Inflammatory macrophage treated with lipopolysaccharide for 4 hours (primary cell): ENCODE results near the gene FOCAD.

Experiments
- DNase-seq: peaks from one replicate; pipeline ENCODE4 v3.0.0-alpha.2; 2020

FOCAD gene

DNA sequence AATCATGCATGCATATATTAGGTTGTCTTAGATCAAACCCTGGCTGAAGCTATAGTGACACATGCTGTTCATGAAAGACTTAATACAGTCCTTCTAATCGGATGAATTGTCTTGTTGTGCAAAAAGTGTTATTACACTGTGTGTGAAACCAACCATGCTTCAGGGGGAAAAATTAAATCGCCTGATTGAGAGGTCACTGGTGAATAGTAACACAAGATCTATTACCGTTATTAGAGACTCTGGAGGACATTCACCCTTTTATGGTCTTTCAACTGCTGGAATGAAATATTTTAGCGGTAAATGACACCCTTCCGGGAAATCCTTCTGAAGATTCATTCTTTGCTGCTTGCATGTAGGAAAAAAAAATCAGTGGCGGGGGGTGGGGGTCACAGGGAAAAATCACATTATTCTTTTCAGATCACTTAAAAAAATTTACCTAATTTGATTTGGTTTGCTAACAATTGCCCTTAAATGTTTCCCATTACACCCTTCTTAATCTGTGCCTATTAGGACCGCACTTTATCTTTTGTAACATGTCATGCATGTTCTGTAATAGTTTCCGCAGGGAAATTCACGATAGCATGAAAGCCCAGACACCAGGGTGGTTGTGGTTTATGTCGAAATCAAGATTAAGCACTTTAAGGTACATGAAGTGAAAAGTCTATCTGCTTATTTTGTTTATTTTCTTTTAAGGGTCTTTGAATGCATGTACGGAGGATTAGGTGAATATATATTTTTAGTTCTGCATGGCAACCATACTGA is 120.6 kb downstream of the FOCAD start:
- DNase-seq: no peak

DNA sequence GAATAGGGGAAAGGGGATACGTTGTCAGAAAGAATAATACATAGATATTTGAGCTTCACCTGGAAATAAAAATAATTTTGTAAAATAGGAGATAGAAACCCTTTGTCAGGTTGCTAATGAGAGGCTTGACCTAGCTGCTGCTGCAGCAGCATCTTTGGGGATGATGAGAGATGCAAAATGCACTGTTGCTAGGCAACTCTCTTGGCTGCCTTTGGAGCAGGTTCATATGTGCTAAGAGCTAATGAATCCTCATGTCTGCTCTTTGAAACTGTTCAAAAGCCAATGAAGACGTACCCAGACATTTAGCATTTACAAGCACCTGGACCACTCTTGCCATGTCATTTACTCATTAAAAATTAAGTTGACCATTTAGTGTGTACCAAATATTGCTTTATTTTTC is 121.7 kb downstream of the FOCAD start:
- DNase-seq: no peak

DNA sequence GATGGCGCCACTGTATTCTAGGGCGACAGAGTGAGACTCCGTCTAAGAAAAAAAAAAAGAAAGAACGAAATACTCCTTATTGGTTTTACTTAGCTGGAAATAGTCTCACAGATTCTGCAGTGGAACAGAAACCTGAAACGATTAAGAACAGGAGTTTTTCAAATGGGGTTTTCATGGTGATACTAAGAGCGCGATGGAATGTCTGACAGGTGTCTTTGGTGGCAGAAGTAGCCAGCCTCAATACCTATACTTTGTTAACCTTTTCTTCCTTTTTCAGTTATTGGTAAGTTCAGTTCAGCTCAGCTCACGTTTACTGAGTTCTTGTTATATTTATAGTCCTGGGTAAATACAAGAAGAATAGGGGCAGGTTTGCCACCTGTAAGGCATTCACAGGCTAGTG is 123.9 kb downstream of the FOCAD start:
- no peak for DNase-seq

DNA sequence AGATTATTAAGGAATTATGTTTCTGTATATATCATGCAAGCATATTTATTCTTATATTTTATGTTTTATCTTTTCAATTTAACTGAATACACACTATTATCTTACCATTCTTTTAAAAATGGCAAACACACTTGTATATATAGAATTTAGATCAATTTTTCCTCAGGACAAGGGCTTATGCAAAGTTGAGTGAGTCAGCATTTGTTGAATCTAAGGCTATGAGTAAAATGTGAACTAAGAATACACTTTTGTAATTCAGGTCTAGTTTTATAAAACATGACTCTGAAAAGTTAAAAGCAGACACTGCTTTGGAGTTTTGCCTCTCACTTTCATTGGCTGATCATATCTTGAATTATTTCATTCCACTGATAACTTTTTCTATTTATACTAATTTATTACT is 127.8 kb downstream of the FOCAD start:
- DNase-seq: peak; percentile 1

DNA sequence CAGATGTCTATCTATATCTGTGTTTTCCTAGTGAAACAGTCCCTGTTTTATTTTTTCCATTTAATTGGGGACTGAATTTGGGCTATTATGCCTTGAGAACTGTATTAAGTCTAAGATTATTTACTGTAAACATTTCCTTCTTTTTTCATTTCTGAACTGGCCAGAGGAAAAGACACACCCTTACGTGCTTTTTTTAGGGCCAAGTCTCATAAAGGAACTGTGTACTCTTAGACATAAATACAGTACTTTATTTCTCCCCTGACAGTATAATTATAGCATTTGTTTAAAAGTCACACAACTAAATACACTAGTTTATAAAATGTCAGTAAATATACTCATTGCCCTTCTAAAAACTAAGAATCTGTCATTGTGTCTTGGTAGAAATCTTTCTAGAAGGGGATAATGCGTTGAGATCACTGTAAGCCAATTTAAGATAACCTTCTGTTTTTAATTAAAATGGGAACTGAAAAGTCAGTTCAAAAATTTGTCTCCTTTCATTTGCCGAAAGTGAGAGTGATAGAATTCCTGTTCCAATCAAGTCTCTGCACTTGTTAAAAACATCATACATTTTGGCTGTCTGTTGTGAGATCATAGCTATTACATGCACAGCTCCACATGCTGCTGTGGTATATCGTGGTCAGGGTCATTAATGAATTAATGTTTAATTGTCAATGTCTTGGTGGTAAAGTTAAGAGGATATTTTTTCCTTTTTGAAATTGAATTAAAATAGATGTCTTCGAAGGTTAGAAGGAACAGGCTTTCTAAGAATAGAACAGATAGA is 132.1 kb downstream of the FOCAD start:
- DNase-seq: no peak

DNA sequence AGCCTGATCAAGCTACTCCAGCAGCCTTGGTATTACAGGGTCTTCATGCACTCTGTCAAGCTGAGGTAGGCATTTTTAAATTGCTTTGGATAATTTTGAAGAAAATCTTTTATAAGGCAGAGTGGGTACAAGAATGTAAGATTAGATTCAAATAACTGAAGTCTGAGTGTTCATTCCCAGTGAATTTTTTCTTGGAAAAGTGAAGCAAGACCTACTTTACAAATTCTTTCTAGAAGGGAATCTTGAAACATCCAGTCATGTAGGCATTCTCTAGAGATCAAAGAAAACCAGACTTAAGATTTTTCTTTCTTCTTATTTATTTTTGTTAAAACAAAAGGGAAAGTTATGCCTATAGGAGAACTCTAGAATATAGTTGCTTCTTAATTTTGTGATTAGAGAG is 139.0 kb downstream of the FOCAD start:
- DNase-seq: no peak

DNA sequence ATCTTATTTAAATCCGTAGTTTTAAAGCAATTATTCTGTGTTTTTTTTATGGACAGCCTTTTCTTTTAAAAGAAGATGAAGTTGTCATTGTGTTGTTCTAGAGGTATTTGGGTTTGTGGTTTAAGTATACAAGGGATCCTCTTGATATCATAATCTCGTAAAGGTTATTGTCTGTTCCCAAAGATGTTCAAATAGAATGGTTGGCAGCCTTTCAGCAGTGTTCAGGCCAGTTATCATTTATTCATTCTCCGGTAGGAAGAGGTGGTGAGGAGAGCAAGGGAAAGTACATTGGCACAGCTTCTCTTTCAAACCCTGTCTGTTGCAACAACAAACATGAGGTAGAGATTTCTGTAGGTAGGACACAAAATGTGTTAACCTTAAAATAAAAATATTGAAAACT is 147.0 kb downstream of the FOCAD start:
- DNase-seq: no peak

DNA sequence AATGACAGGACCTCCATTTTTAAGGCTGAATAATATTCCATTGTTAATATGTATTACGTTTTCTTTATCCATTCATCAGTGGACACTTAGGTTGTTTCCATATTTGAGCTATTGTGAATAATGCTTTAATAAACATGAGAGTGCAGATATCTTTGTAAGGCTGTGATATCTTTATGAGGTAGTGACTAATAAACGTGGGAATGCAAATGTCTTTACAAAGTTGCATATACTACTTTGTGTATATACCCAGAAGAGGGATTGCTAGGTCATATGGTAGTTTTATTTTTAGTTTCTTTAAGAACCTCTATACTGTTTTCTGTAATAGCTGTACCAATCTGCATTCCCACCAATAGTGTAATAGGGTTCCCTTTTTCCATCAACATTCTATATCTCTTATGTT is 148.7 kb downstream of the FOCAD start:
- no peak for DNase-seq

DNA sequence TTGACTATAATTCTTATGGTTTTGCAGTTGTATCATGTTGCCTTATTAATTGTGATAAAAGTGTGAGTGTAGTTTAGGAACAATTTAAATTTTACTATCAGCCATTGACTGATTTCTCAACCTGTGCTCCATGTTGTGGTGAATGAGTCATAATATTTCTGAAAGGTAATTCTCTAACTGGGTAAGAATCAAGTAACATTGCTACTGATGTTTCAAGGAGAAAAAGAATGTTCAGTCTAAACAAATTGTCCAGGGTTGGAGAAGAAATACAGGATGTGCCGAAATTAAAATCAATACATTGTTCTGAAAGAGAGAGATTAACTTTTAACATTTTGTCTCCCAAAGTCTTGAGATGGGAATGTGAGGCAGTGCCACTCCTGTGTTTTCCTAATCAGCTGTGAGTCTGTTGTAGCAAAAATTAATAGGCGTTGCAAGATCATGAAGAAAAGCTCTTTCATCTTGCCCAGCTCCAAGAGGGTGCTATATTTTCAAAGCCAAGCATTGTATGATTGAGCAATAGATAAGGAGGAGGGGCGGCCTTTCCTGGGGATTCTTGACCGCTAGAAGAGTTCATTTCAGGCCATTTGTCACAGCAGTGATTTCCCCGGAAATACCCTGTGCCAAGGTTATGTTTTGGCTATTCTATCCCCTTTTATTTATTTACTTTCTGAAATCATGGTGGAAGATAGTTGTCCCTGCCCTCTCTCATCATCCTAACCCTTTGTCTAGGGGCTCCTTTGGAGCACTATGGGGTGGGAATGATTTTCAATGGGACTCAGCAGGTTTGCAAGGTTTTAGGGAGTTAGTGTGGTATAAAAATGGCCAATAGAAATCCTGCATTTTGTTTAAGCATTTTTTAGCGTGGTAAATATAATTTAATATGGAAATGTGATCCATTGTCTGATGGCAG is 151.6 kb downstream of the FOCAD start:
- DNase-seq: no peak

DNA sequence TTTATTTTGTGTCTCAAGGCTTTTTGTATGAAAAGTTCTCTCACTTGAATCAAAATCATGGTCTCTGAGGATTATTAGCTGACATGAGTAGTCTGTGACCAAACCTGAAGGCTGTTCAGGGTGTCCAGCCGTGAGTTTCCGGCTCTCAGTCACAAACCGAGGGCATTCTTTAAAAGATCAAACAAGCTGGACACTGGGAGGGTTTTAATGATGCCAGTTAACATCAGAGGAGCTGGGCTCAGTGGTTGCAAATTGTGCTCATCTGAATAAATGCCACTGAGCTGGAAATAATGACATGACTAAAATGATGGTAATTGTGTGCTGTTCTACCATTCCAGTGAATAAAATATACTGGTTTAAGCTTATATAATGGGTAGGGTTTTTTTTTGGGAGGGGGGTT is 153.1 kb downstream of the FOCAD start:
- no peak for DNase-seq

DNA sequence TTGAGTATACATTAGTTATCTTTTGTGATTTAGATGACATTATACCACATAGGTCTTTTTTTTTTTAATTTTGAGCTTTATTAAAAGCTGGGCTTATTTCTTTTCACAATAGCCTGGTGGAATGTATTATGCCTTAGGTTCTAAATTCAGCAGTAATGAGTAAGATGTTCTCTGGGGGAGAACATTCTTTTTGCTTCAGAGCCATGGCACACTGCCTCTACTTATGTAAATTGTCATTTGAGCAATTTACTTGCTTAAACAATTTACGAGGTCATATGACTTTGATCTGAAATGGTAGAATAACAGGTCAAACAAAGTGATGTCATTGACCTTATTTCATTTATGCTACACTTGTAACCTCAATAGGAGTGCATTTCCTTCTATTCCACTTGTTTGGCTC is 154.2 kb downstream of the FOCAD start:
- no peak for DNase-seq

DNA sequence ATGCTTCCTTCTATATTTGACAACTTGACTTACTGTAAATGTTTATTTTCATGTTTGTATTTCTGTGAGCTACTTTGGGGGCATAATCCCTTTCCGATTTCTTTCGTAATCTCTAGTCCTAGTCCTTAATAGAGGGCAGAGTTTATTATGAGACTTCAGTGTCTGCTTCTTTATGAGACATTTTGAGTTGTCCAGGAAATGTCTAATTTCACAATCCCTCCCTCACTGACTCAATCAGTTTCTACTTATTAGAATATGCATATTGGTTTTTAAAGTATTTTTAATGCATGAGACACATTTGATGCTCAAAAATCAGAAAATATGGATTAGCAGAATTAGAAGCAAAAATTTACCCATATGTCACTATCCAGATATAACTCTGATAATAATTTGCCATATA is 160.9 kb downstream of the FOCAD start:
- peak; percentile 13 for DNase-seq

DNA sequence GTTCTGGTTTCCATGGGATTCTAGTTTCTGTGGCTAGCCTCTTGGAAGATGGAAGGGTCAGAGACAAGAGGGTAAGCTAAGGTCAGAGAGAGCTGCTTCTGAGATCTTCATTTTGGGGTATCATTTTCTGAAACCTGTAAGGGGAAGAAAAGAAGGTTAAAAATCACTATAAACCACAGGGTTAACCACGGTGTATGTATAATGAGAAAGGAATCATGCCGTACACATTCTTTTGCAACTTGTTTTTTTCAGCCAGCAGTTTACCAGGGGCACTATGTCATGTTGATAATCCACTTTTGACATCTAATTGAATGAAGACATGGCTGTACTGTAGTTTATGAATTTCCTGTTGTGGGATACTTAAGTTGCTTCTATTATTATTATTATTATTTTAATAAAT is 164.4 kb downstream of the FOCAD start:
- no peak for DNase-seq

DNA sequence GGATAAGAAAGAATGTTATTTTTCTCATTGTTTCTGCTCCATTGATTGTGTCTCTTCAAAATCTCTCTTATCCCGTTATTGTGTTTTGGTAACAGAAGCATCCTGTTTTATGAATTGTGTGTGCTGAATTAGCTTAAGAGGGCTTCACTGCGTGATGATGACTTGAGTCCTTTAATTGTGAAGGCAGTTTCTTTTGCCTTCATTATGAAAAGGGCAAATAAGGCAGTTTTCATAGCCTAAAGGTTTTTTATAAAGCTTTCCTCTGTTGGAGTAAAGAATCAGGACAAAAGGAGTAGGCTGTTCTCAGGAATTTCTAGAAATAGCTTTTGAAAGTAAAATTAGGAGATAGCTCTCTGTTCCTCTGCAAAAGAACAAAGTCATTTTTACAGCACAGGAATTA is 169.8 kb downstream of the FOCAD start:
- DNase-seq: no peak

DNA sequence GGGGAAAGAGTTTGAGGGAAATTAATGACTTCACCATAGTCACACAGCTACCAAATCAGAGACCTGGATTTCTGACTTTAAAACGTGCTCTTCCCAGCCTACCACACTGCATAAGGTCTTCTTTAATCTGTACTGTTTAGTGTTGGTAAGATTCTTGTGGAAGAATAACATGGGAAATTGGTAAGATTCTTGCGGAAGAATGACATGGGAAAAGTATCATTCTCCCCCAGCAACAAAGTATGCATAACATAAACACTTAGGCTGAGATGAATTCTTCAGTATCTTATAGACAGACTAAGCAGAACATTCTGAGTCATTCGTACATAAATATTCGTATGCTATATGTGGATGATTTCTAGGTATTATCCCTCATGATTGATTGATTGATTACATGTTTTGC is 170.4 kb downstream of the FOCAD start:
- DNase-seq: no peak

DNA sequence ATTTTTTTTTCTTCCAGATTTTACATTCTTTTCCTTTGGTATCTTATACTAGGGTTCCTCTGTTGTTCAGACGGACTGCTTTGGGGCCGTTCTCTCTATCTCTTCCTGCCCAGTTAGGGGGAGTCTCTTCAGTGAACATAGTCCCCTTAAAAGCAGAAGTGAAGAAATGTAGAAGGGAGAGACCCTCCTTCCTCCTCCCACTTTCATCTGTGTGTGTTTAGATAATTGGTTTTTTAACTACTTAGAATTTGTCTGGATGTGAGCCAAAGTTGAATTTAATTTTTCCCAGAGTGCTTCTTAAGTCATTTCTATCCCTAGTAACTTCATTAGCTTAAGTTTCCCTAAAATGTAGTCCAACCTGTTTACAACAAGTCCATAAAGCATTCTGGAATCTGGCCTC is 179.9 kb downstream of the FOCAD start:
- no peak for DNase-seq

DNA sequence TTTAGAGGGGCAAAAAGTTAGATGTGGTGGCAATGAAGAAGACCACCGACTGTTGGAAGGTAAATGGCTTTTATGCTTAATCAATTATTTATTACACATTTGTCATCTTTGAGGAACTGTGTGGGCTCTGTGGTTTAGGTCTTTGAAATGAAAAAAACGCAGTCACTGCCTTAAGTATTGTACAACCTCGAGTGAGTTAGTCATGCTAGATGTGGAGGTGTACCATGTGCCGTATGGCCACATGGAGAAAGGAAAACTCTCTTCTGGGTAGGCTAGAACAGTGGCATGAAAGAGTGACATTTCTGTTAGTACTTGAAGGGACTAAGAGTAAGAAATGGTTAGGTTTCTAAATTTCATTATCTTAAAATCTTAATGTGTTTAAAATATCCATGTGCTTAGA is 181.3 kb downstream of the FOCAD start:
- DNase-seq: no peak

DNA sequence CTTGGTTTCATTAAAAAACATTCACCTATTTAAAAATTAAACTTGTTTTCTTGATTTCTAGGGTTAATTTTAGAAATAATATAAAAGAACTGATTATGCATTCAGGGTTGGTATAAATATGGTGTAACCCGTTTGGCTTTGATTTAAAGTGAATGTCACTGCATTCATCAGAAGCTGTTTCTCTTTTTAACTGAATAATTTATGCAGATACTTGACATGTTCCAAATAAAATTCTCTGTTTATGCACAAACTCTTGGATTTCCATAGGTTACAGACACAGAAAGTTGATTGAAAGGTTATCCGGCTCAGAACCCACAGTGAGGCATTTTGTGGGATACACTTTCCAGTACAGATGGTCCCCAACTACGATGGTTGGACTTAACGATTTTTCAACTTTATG is 186.1 kb downstream of the FOCAD start:
- DNase-seq: no peak

DNA sequence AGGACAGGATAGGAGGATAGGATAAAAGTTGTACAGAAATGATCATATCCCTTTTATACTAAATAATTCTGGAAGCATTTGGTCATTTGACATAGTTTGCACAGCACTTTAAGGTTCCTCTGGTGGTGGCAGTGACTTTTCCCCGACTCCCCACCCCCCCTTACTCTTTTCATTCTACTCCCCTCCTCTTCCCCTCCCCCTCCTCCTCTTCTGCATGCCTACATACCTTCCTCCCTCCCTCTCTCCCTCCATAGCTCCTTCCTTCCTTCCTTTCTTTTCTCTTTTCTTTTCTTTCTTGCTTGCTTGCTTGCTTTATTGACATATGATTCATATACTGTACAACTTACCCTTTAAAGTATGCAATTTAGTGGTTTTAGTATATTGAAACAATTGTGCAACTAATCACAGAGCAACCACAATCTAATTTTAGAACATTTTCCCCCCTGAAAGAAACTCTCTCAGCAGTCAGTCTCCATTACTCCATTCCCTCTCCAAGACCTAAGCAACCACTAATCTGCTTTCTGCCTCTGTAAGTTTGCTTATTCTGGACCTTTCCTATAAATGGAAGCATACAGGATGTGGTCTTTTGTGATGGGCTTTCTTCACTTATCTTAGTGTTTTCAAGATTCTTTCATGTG is 188.4 kb downstream of the FOCAD start:
- DNase-seq: peak; percentile 22

DNA sequence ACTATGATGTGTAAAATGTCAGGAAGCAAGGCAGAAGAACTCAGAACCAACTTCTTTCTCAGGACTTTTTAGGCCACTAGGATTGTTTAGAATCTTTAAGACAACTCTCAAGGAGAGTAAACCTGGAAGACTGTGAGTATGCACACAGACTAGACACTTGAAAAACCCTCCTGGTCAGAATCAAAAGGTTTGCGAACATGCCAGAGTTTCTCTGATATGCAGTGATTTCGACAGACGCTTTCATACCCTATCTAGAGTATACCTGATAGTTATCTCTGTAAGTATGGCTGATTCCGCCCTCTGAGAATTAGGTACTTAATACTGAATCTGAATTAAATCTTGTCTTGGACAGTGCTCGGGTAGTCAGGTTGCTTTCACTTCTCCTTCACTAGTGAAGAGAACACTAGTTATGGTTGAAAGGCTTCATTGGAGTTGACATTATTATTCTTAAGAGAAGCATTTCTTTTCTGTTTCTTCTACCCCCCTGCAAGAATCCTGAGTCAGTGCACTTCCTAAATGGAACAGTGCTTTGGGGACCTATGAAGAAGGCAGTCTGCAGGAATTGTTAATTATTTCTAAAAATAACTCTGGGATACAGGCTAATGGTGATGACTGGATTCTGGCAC is 189.3 kb downstream of the FOCAD start:
- no peak for DNase-seq

DNA sequence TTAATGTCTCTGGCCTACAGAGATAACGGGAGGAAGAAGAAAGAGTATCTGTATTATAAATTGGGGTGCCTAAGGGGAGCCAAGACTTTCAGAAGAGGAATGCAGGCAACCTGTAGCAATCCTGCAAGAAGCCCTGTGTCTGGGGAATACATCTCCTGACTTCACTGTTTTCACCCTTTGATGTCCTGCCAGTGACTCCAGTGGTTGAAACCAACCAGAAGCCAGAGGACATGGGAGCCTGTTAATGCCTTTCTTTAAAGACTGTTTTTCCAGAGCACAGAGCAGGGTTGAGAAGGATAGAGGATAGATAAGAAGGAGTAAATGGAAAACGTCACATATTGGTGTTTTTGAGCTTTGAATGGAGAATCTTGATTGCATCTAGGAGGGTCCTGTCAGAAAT is 196.2 kb downstream of the FOCAD start:
- no peak for DNase-seq

DNA sequence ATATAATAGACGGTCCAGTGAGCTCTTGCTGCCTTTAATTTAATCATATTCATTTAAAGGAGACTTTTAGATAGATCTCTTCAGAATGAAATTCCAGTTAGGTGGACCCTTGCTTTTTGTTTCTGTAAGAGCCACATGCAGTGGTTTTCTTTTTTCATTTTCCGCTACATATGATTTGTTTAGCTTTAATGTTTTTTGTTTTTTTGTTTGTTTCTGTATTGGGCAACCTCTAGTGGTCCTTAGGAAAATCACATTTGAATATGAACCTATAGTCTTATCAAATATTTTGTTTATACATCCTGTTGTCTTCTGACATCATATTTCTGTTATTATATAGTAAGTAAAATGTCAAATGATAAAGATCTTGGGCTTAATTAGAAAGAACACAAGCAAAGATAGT is 196.6 kb downstream of the FOCAD start:
- no peak for DNase-seq
